Measurements from ENCODE around the gene MED12L. TPM values are rescaled to one million over a fixed set of nuclear protein-coding genes. Genes with fewer than 3 reads are reported as not detected.
"Not testable (repeated sequence)": the region's sequence is repeated elsewhere in the genome, so short reads cannot be mapped to it uniquely, and the experiment has no call there.

Gene MED12L
- total RNA-seq, 4 donors from 2014 or later, result 1.6 to 23.7 (median 4.0) TPM

GRCh38 chr3:151232991-151233390, 147.5 kb downstream of the MED12L start:
- Histone ChIP-seq H3K36me3 (no peaks in the 10 kb centered on the region), H3K27me3 (no peaks in the 10 kb centered on the region), H3K27ac (no peak overlapping the region), H3K4me3 (replicated peaks in 1 of 3) (no peak overlapping the region), H3K4me1 (peaks cover 5 to 10% of the 10 kb centered on the region in 2 donors), H3K9me3 (no peaks in the 10 kb centered on the region)
- intact Hi-C loops (cut with DNase I), result no loop called here
- TF ChIP-seq POLR2A (IDR thresholded peaks at IDR 0.05) (no peak), CTCF (IDR thresholded peaks at IDR 0.05) (no peak)
- WGBS, 2 donors, result 91 to 93% methylated on average over 4 of the region's 4 CpGs
- DNase-seq, result no peak

GRCh38 chr3:151234825-151235224, 149.4 kb downstream of the MED12L start:
- no peak overlapping the region for H3K4me3 ChIP-seq (replicated peaks in 1 of 3)
- intact Hi-C loops (cut with DNase I), result no loop called here
- no peak overlapping the region for H3K27ac ChIP-seq
- H3K27me3 ChIP-seq, result no peaks in the 10 kb centered on the region
- no peak for TF ChIP-seq CTCF (IDR thresholded peaks at IDR 0.05)
- TF ChIP-seq POLR2A (IDR thresholded peaks at IDR 0.05), result no peak
- H3K36me3 ChIP-seq, result no peaks in the 10 kb centered on the region
- 90% methylated on average over 6 of the region's 6 CpGs for WGBS, 2 donors
- no peaks in the 10 kb centered on the region for H3K9me3 ChIP-seq
- H3K4me1 ChIP-seq, result no peaks in the 10 kb centered on the region
- no peak for DNase-seq

- Histone ChIP-seq H3K27ac (no peak overlapping the region), H3K36me3 (no peaks in the 10 kb centered on the region), H3K4me3 (replicated peaks in 1 of 3) (no peak overlapping the region), H3K4me1 (no peaks in the 10 kb centered on the region), H3K9me3 (no peaks in the 10 kb centered on the region), H3K27me3 (no peaks in the 10 kb centered on the region)
- 70 to 87% methylated on average over 2 of the region's 2 CpGs for WGBS, 2 donors
- intact Hi-C loops (cut with DNase I), result no loop called here
- no peak for DNase-seq
- TF ChIP-seq POLR2A (IDR thresholded peaks at IDR 0.05) (no peak), CTCF (IDR thresholded peaks at IDR 0.05) (no peak)
Observed at GRCh38 chr3:151236316-151236715, 150.9 kb downstream of the MED12L start.

- Histone ChIP-seq H3K9me3 (no peaks in the 10 kb centered on the region), H3K27ac (no peak overlapping the region), H3K4me3 (replicated peaks in 1 of 3) (no peak overlapping the region), H3K36me3 (no peaks in the 10 kb centered on the region), H3K27me3 (no peaks in the 10 kb centered on the region), H3K4me1 (no peaks in the 10 kb centered on the region)
- no peak for DNase-seq
- 94 to 95% methylated on average over 7 of the region's 7 CpGs for WGBS, 2 donors
- intact Hi-C loops (cut with DNase I), result no loop called here
- TF ChIP-seq CTCF (IDR thresholded peaks at IDR 0.05) (no peak), POLR2A (IDR thresholded peaks at IDR 0.05) (no peak)
Observed at GRCh38 chr3:151236736-151237135, 151.3 kb downstream of the MED12L start.

GRCh38 chr3:151242006-151242405, 156.5 kb downstream of the MED12L start:
- H3K4me1 ChIP-seq; H3K27ac ChIP-seq; DNase-seq; H3K4me3 ChIP-seq (replicated peaks in 1 of 3); intact Hi-C loops (cut with DNase I); H3K27me3 ChIP-seq; H3K36me3 ChIP-seq; H3K9me3 ChIP-seq: not testable (repeated sequence)
- 87 to 90% methylated on average over 18 of the region's 18 CpGs for WGBS, 2 donors

GRCh38 chr3:151248772-151249337, 163.4 kb downstream of the MED12L start:
- 18 to 24% methylated on average over 3 of the region's 3 CpGs for WGBS, 2 donors
- Histone ChIP-seq H3K27me3 (no peaks in the 10 kb centered on the region), H3K4me3 (replicated peaks in 1 of 3) (no peak overlapping the region), H3K36me3 (no peaks in the 10 kb centered on the region), H3K9me3 (no peaks in the 10 kb centered on the region), H3K27ac (no peak overlapping the region), H3K4me1 (peaks cover 0 to 8% of the 10 kb centered on the region in 2 donors)
- no peak for TF ChIP-seq POLR2A (IDR thresholded peaks at IDR 0.05)
- TF ChIP-seq CTCF (IDR thresholded peaks at IDR 0.05), result no peak
- DNase-seq, result no peak
- intact Hi-C loops (cut with DNase I), result no loop called here

Data from thyroid gland (tissue), 4 donors.